ENCODE data around the gene PDCD1.

DNA sequence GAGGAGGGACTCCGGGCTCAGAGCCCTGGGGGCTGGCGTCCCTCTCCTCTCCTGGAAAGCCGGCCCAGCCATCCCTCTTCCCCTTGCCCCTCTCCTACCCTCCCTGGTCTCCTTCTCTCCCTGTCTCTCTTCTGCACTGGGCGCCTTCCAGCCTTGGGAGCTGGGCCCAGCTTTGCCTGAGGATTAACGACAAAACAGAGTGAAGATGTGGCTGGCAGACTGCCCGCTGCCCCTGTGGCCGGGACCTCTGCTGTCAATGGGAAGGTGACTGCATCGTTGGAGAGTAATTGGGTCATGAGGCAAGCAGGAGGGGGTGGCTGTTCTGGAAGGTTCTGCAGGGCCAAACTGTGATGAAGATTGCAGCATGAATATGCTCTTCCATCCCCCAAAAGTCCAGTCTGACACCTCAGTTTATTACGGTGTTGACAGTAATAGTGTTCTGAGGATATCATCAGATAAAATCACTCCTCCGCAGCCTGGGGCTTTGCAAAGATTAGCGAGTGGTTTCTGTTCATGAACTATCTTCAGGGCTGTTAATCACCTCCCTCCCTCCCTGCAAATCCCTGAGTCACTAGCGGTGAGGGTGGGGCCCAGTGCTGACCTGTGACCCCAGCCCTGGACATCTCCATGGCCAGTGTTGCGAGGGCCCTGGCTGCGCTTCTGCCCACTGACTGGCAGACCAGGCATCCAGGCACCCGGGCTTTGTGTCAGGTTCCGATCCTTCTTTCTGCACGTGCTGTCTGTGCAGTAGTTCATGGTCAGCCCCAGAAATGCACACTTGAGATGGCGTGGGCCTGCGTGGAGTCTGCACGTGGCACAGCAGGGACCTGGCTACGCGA, 33.8 kb upstream of the PDCD1 start:
- TF ChIP-seq, protein P1, sequence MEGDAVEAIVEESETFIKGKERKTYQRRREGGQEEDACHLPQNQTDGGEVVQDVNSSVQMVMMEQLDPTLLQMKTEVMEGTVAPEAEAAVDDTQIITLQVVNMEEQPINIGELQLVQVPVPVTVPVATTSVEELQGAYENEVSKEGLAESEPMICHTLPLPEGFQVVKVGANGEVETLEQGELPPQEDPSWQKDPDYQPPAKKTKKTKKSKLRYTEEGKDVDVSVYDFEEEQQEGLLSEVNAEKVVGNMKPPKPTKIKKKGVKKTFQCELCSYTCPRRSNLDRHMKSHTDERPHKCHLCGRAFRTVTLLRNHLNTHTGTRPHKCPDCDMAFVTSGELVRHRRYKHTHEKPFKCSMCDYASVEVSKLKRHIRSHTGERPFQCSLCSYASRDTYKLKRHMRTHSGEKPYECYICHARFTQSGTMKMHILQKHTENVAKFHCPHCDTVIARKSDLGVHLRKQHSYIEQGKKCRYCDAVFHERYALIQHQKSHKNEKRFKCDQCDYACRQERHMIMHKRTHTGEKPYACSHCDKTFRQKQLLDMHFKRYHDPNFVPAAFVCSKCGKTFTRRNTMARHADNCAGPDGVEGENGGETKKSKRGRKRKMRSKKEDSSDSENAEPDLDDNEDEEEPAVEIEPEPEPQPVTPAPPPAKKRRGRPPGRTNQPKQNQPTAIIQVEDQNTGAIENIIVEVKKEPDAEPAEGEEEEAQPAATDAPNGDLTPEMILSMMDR (IDR thresholded peaks at IDR 0.05; ENCODE audit: control extremely low read depth in 1 of 3, insufficient read depth in 1 of 3, low read depth in 1 of 3, low read length in 3 of 3), result no peak
- TF ChIP-seq BRCA1 (IDR thresholded peaks at IDR 0.05; ENCODE audit: low read depth, low read length) (no peak), TBP (IDR thresholded peaks at IDR 0.05; ENCODE audit: low read depth, low read length) (no peak), CHD2 (IDR thresholded peaks at IDR 0.05; ENCODE audit: low read length) (no peak), POLR2AphosphoS5 (IDR thresholded peaks at IDR 0.05; ENCODE audit: low read depth, low read length) (no peak), CEBPB (IDR thresholded peaks at IDR 0.05; ENCODE audit: low read depth, low read length) (no peak), POLR2A (IDR thresholded peaks at IDR 0.05; ENCODE audit: control extremely low read depth in 1 of 2, low read depth in 2 of 2, low read length in 2 of 2) (no peak), EZH2 (IDR thresholded peaks at IDR 0.05; ENCODE audit: low read depth, low read length, severe bottlenecking) (no peak), EGR1 (IDR thresholded peaks at IDR 0.05; ENCODE audit: borderline replicate concordance, low read depth, low read length) (no peak), ATF3 (IDR thresholded peaks at IDR 0.05; ENCODE audit: insufficient read depth, low read depth, low read length) (no peak), RBBP5 (IDR thresholded peaks at IDR 0.05; ENCODE audit: borderline replicate concordance, low read depth, low read length) (no peak), HDAC2 (IDR thresholded peaks at IDR 0.05; ENCODE audit: borderline replicate concordance in 1 of 2, low read depth in 2 of 2, low read length in 2 of 2) (no peak), JUND (IDR thresholded peaks at IDR 0.05; ENCODE audit: low read length) (no peak), CHD1 (IDR thresholded peaks at IDR 0.05; ENCODE audit: low read depth, low read length) (no peak)

All from H1 (cell line).